GM21381 (cell line): ENCODE data around the gene KCNIP1.

Experiments used
- ATAC-seq: cut with Tn5 transposase; IDR thresholded peaks from one replicate; pipeline ENCODE4 v1.9.1; 2021; ENCODE audit warnings: mild to moderate bottlenecking, moderate library complexity; ENCODE audit not compliant: unreplicated experiment

The KCNIP1 gene

GRCh38 chr5:170625221-170626165 is 121.7 kb downstream of the KCNIP1 start:
- no peak for ATAC-seq

- no peak for ATAC-seq
Observed at GRCh38 chr5:170626507-170627150, 122.8 kb downstream of the KCNIP1 start.

GRCh38 chr5:170627271-170627670 is 123.5 kb downstream of the KCNIP1 start:
- no peak for ATAC-seq

- no peak for ATAC-seq
Observed at GRCh38 chr5:170628028-170628427, 124.2 kb downstream of the KCNIP1 start.

GRCh38 chr5:170628691-170629565 is 125.1 kb downstream of the KCNIP1 start:
- no peak for ATAC-seq

- no peak for ATAC-seq
Observed at GRCh38 chr5:170629566-170630175, 125.9 kb downstream of the KCNIP1 start.

- no peak for ATAC-seq
Observed at GRCh38 chr5:170630226-170630625, 126.4 kb downstream of the KCNIP1 start.

GRCh38 chr5:170630711-170631141 is 126.9 kb downstream of the KCNIP1 start:
- ATAC-seq: no peak

GRCh38 chr5:170631466-170632195 is 127.8 kb downstream of the KCNIP1 start:
- ATAC-seq: no peak

GRCh38 chr5:170632266-170632984 is 128.6 kb downstream of the KCNIP1 start:
- no peak for ATAC-seq

GRCh38 chr5:170632985-170633234 is 129.1 kb downstream of the KCNIP1 start:
- no peak for ATAC-seq

GRCh38 chr5:170633235-170634081 is 129.6 kb downstream of the KCNIP1 start:
- no peak for ATAC-seq

- ATAC-seq: no peak
Observed at GRCh38 chr5:170634256-170634990, 130.6 kb downstream of the KCNIP1 start.

- ATAC-seq: no peak
Observed at GRCh38 chr5:170635706-170636105, 131.9 kb downstream of the KCNIP1 start.

GRCh38 chr5:170636206-170636605 is 132.4 kb downstream of the KCNIP1 start:
- ATAC-seq: no peak

- no peak for ATAC-seq
Observed at GRCh38 chr5:170636801-170637477, 133.1 kb downstream of the KCNIP1 start.

GRCh38 chr5:170638051-170638450 is 134.2 kb downstream of the KCNIP1 start:
- no peak for ATAC-seq
